ENCODE measurements around the gene POGZ.

GRCh38 chr1:151482017-151482416 lies 22.7 kb upstream of the POGZ start:
- TF ChIP-seq POLR2AphosphoS5 (IDR thresholded peaks at IDR 0.05), result no peak
- TF ChIP-seq, protein P1, sequence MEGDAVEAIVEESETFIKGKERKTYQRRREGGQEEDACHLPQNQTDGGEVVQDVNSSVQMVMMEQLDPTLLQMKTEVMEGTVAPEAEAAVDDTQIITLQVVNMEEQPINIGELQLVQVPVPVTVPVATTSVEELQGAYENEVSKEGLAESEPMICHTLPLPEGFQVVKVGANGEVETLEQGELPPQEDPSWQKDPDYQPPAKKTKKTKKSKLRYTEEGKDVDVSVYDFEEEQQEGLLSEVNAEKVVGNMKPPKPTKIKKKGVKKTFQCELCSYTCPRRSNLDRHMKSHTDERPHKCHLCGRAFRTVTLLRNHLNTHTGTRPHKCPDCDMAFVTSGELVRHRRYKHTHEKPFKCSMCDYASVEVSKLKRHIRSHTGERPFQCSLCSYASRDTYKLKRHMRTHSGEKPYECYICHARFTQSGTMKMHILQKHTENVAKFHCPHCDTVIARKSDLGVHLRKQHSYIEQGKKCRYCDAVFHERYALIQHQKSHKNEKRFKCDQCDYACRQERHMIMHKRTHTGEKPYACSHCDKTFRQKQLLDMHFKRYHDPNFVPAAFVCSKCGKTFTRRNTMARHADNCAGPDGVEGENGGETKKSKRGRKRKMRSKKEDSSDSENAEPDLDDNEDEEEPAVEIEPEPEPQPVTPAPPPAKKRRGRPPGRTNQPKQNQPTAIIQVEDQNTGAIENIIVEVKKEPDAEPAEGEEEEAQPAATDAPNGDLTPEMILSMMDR (IDR thresholded peaks at IDR 0.05), result no peak

Measured in prostate gland (tissue), 2 donors.